T-helper 2 cell treated with Interferon-gamma antibody and Interleukin-4, amounts not matched to agents 5 μg/mL and 100 μg/mL, for 36 hours (primary cell): ENCODE data around the gene MAML2.

Experiments used
- DNase-seq: peaks from one replicate; pipeline ENCODE4 v3.0.0; 2021; ENCODE audit warnings: low spot score
- H3K27ac Mint-ChIP-seq: one replicate; pipeline ENCODE4 v1.8.0; 2021; ENCODE audit warnings: mild to moderate bottlenecking, mixed read lengths
- H3K27me3 Mint-ChIP-seq: one replicate; pipeline ENCODE4 v1.8.0; 2021; ENCODE audit warnings: low read depth, mixed read lengths
- H3K36me3 Mint-ChIP-seq: one replicate; pipeline ENCODE4 v1.8.0; 2021; ENCODE audit warnings: low read depth, mixed read lengths
- H3K4me1 Mint-ChIP-seq: one replicate; pipeline ENCODE4 v1.8.0; 2021; ENCODE audit warnings: low read depth, mixed read lengths
- H3K4me3 Mint-ChIP-seq: one replicate; pipeline ENCODE4 v1.8.0; 2022; ENCODE audit warnings: mild to moderate bottlenecking, moderate library complexity, mixed read lengths
- H3K9me3 Mint-ChIP-seq: one replicate; pipeline ENCODE4 v1.8.0; 2021; ENCODE audit warnings: mixed read lengths

Gene MAML2

GRCh38 chr11:96105197-96105895, 237.6 kb downstream of the MAML2 start:
- H3K27me3 Mint-ChIP-seq = no peaks in the 10 kb centered on the region
- DNase-seq = no peak
- H3K4me1 Mint-ChIP-seq = peaks cover 13% of the 10 kb centered on the region
- H3K27ac Mint-ChIP-seq = no peak overlapping the region
- peaks cover 1% of the 10 kb centered on the region for H3K36me3 Mint-ChIP-seq
- H3K9me3 Mint-ChIP-seq = no peaks in the 10 kb centered on the region
- H3K4me3 Mint-ChIP-seq = no peak overlapping the region

DNA sequence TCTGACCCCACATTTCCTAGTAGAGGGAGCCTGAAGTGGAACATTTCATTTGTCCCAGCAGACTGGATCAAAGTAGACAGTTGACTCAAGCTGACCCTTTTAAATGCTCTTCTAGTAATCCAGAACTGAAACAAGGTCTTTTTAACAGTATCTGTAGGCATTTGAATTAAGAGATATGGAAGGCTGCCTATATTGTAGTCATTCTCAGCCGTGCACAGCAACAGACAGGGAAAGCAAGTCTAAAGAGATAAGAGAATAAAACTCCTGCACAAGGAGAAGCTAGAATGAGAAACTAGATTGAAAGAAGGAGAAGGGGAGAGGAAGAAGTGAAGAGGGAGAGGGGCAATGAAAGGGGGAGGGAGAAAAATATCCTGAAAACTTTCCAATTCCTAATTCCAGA, 238.5 kb downstream of the MAML2 start:
- H3K27ac Mint-ChIP-seq = no peak overlapping the region

GRCh38 chr11:96103721-96104120, 239.3 kb downstream of the MAML2 start:
- Mint-ChIP-seq H3K4me1 (peaks cover 13% of the 10 kb centered on the region), H3K27me3 (no peaks in the 10 kb centered on the region)

More for the DNA sequence above, 238.5 kb downstream of the MAML2 start:
- H3K36me3 Mint-ChIP-seq = peaks cover 1% of the 10 kb centered on the region
- H3K27me3 Mint-ChIP-seq = no peaks in the 10 kb centered on the region
- H3K4me3 Mint-ChIP-seq = no peak overlapping the region
- H3K9me3 Mint-ChIP-seq = no peaks in the 10 kb centered on the region
- peaks cover 13% of the 10 kb centered on the region for H3K4me1 Mint-ChIP-seq
- no peak for DNase-seq

GRCh38 chr11:96103102-96103501, 239.9 kb downstream of the MAML2 start:
- Mint-ChIP-seq H3K4me1 (peaks cover 13% of the 10 kb centered on the region), H3K27me3 (no peaks in the 10 kb centered on the region), H3K4me3 (no peak overlapping the region), H3K36me3 (peaks cover under 1% of the 10 kb centered on the region), H3K9me3 (no peaks in the 10 kb centered on the region), H3K27ac (no peak overlapping the region)
- DNase-seq = no peak

More at GRCh38 chr11:96103721-96104120, 239.3 kb downstream of the MAML2 start:
- Mint-ChIP-seq H3K27ac (no peak overlapping the region), H3K36me3 (peaks cover 1% of the 10 kb centered on the region), H3K9me3 (no peaks in the 10 kb centered on the region), H3K4me3 (no peak overlapping the region)
- no peak for DNase-seq

DNA sequence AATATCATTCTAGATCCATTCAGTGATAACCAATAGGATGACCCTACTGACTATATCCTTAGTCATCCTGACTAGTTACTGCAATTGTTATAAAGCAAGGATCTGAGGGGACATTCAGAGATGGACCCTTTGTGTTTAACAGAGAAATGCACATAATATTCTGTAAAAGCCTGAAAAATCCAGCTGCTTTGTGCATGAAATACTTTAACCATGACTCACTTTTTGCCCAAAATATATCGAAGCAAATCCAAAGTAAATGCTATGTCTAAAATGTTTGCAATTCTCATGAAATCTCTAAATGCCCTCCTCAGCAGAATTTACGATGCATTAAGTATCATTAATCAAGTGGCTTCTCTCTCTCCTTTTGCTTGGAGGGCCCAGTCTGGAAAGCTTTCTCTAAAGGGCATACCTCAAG, 240.3 kb downstream of the MAML2 start:
- peaks cover 13% of the 10 kb centered on the region for H3K4me1 Mint-ChIP-seq
- no peaks in the 10 kb centered on the region for H3K9me3 Mint-ChIP-seq
- no peak overlapping the region for H3K4me3 Mint-ChIP-seq
- H3K27ac Mint-ChIP-seq = no peak overlapping the region
- DNase-seq = no peak
- no peaks in the 10 kb centered on the region for H3K27me3 Mint-ChIP-seq
- H3K36me3 Mint-ChIP-seq = no peaks in the 10 kb centered on the region

DNA sequence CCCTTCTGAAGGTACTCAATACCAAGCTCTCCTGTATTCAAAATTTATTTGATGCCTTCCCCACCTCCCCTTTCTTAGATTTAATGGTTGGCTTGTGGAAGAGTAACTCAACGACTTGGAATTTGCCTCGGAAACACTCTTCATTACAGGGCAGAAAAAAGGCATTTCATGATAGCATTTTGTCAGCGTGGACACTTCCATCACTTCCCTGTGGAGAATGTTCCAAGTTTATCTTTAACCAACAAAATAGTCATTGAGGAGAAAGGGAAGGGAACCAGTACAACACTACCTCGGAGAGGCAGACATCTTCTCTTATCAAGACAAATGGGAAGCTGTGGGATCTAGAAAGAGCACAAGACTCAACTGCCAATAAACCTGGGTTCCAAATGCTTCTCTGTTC, 241.8 kb downstream of the MAML2 start:
- Mint-ChIP-seq H3K27me3 (no peaks in the 10 kb centered on the region), H3K4me1 (peaks cover 10% of the 10 kb centered on the region), H3K36me3 (peaks cover 4% of the 10 kb centered on the region), H3K4me3 (no peak overlapping the region), H3K9me3 (no peaks in the 10 kb centered on the region), H3K27ac (no peak overlapping the region)
- DNase-seq = no peak

DNA sequence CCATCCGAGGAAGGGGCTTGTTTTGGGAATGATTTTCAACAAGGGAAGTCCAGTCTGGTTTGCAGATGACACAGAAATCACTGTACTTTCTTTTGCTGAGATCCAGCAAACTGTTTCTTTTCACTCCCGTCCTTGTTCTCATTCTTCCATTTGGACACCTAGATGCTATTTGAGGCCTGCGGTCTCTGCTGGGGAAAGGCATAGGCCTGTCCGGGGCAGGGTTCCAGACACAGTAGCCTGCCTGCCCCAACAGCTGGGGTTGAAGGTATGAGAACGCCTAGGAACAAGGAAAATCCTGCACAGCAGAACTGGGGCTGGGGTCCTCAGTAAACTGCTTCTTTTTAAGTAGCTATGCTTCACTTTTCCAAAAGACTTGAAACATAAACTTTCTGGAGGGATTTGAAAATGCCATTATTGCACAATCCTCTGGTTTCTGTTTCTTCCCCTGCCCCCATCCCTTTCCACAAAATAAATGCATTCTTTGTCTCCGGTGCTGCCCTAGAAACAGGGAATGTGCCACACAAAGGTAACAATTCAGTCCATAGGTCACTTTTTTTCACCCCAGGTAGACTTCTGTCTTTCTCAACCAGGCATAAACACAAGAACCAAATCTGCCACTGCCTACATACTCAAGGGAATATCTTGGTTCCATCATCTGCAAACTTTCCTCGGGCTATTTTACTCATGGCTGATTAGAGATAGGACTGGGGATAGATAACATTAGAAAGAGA, 244.3 kb downstream of the MAML2 start:
- Mint-ChIP-seq H3K27ac (no peak overlapping the region), H3K9me3 (no peaks in the 10 kb centered on the region), H3K4me3 (no peak overlapping the region), H3K27me3 (no peaks in the 10 kb centered on the region), H3K4me1 (peaks cover 7% of the 10 kb centered on the region), H3K36me3 (peaks cover 4% of the 10 kb centered on the region)
- no peak for DNase-seq

- no peak for DNase-seq
- no peaks in the 10 kb centered on the region for H3K9me3 Mint-ChIP-seq
- H3K36me3 Mint-ChIP-seq = peaks cover 8% of the 10 kb centered on the region
- H3K4me3 Mint-ChIP-seq = no peak overlapping the region
- peaks cover 7% of the 10 kb centered on the region for H3K4me1 Mint-ChIP-seq
- no peaks in the 10 kb centered on the region for H3K27me3 Mint-ChIP-seq
- H3K27ac Mint-ChIP-seq = no peak overlapping the region
These were observed 245.1 kb downstream of the MAML2 start for GRCh38 chr11:96097844-96098421.

- no peak for DNase-seq
- Mint-ChIP-seq H3K9me3 (no peaks in the 10 kb centered on the region), H3K36me3 (peaks cover 13% of the 10 kb centered on the region), H3K27me3 (no peaks in the 10 kb centered on the region), H3K27ac (no peak overlapping the region), H3K4me1 (peaks cover 11% of the 10 kb centered on the region), H3K4me3 (no peak overlapping the region)
These were observed 246.6 kb downstream of the MAML2 start for GRCh38 chr11:96096360-96096759.

- peaks cover 11% of the 10 kb centered on the region for H3K4me1 Mint-ChIP-seq
- peaks cover 13% of the 10 kb centered on the region for H3K36me3 Mint-ChIP-seq
- no peaks in the 10 kb centered on the region for H3K27me3 Mint-ChIP-seq
- H3K27ac Mint-ChIP-seq = no peak overlapping the region
- no peak overlapping the region for H3K4me3 Mint-ChIP-seq
- no peaks in the 10 kb centered on the region for H3K9me3 Mint-ChIP-seq
- no peak for DNase-seq
These were observed 247.1 kb downstream of the MAML2 start for GRCh38 chr11:96095884-96096303.

DNA sequence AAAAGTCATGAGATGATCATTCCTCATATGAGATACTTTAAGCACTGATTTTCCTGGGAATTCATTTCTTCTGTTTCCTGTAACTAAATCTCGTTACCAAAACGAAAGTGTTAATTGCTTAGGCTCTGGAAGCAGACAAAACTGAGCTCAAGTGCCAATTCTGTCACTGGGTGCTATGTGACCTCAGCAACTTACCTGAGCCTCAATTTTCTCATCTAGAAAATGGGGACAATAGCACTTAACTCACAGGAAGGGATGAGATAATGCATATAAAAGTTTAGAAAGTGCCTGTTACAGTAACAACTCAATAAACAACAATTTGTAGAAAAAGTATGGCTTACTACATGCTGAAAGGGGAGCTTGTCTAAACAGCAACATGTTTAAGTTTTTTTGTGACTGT, 248.8 kb downstream of the MAML2 start:
- peaks cover 13% of the 10 kb centered on the region for H3K36me3 Mint-ChIP-seq
- DNase-seq = no peak
- H3K4me1 Mint-ChIP-seq = peaks cover 13% of the 10 kb centered on the region
- H3K9me3 Mint-ChIP-seq = no peaks in the 10 kb centered on the region
- no peak overlapping the region for H3K27ac Mint-ChIP-seq
- no peak overlapping the region for H3K4me3 Mint-ChIP-seq
- no peaks in the 10 kb centered on the region for H3K27me3 Mint-ChIP-seq

- DNase-seq = no peak
- H3K4me1 Mint-ChIP-seq = peaks cover 18% of the 10 kb centered on the region
- no peak overlapping the region for H3K27ac Mint-ChIP-seq
- no peaks in the 10 kb centered on the region for H3K27me3 Mint-ChIP-seq
- H3K4me3 Mint-ChIP-seq = no peak overlapping the region
- H3K36me3 Mint-ChIP-seq = peaks cover 17% of the 10 kb centered on the region
- no peaks in the 10 kb centered on the region for H3K9me3 Mint-ChIP-seq
These were observed 250.5 kb downstream of the MAML2 start for GRCh38 chr11:96092511-96092910.

- no peak for DNase-seq
- H3K4me1 Mint-ChIP-seq = peaks cover 18% of the 10 kb centered on the region
- no peak overlapping the region for H3K4me3 Mint-ChIP-seq
- H3K27me3 Mint-ChIP-seq = no peaks in the 10 kb centered on the region
- no peak overlapping the region for H3K27ac Mint-ChIP-seq
- H3K36me3 Mint-ChIP-seq = peaks cover 14% of the 10 kb centered on the region
- no peaks in the 10 kb centered on the region for H3K9me3 Mint-ChIP-seq
These were observed 251.5 kb downstream of the MAML2 start for GRCh38 chr11:96091476-96091875.

DNA sequence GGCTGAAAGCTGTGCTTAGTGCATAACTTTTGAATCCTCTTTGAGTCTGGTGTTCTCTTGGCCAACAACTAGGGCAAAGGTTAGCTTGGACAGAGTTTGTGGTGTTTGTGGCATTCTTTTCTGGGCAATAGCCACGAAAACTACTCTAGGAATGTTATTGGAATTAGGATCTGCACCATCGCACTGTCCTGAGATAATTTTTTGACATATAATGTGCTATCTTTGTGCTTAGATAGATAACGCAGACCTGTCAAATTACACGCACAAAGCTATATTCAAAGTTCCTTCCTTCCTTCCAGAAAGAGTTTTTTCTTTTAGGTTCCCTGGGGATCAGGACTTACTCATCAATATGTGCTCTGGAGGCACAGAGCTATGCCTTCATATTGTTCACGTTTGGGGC, 252.3 kb downstream of the MAML2 start:
- H3K4me3 Mint-ChIP-seq = no peak overlapping the region
- DNase-seq = no peak
- no peaks in the 10 kb centered on the region for H3K27me3 Mint-ChIP-seq
- no peak overlapping the region for H3K27ac Mint-ChIP-seq
- H3K4me1 Mint-ChIP-seq = peaks cover 20% of the 10 kb centered on the region
- H3K36me3 Mint-ChIP-seq = peaks cover 15% of the 10 kb centered on the region
- no peaks in the 10 kb centered on the region for H3K9me3 Mint-ChIP-seq
